HG03565 (cell line): ENCODE data around the gene CDH9.

Experiments
- ATAC-seq: cut with Tn5 transposase; IDR thresholded peaks from one replicate; pipeline ENCODE4 v1.9.1; 2021; ENCODE audit warnings: mild to moderate bottlenecking, moderate library complexity; ENCODE audit not compliant: unreplicated experiment

CDH9 gene

DNA sequence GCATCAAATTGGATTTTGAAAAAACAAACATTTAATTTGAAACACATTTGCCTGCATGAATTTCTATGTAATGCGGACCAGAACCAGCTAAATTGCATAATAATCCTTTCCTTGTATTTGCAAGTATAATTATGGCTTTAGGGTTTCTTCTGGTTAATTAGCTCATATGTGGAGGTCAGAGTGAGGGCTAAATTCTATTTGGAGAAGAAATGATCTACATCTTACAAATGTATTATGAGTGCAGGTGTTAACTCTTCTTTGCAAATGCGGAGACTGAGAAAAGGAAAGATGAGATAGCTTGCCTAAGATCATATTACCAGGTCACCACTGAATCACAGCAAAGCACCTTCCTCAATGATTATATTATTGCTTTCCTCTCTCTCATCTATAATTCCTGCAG lies 194.7 kb downstream of the CDH9 start:
- ATAC-seq: no peak

DNA sequence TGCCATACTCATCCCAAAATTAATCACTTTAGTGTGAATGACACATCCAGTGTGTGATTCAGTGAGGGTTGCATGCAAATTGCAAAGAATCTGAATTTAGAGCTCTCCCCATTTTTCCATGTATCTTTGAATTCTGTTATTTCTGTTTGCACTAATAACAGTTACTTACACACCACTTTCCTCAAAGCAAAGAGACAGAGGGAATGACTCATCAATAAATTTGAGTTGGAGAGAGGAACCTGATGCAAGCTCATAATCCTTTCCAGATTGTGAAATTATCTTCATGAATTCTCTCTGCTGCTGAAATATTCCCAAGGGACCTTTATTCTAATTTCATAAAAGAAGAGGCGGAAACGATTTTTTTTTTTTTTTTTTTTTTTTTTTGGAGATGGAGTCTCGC lies 204.8 kb downstream of the CDH9 start:
- ATAC-seq: no peak
